ENCODE measurements around the gene OSGEPL1.
"Not testable (repeated sequence)": the region's sequence is repeated elsewhere in the genome, so short reads cannot be mapped to it uniquely, and the experiment has no call there.

OSGEPL1 gene

GRCh38 chr2:189723192-189723591 is 39.4 kb downstream of the OSGEPL1 start:
- H3K4me3 ChIP-seq (ENCODE audit: low read depth, low read length), result no peak overlapping the region
- DNase-seq (ENCODE audit: low read depth), result no peak
- no peak for TF ChIP-seq POLR2A (IDR thresholded peaks at IDR 0.05; ENCODE audit: extremely low read depth, insufficient read length)
- no peak for TF ChIP-seq CTCF (IDR thresholded peaks at IDR 0.05; ENCODE audit: low read depth, low read length)
- no peak for TF ChIP-seq MAX (IDR thresholded peaks at IDR 0.05; ENCODE audit: low read depth, low read length)
- no peak for TF ChIP-seq MYC (IDR thresholded peaks at IDR 0.05; ENCODE audit: low read depth, low read length)

GRCh38 chr2:189719571-189719970 is 43.0 kb downstream of the OSGEPL1 start:
- TF ChIP-seq POLR2A (IDR thresholded peaks at IDR 0.05; ENCODE audit: extremely low read depth, insufficient read length) (no peak), CTCF (IDR thresholded peaks at IDR 0.05; ENCODE audit: low read depth, low read length) (no peak), MYC (IDR thresholded peaks at IDR 0.05; ENCODE audit: low read depth, low read length) (no peak), MAX (IDR thresholded peaks at IDR 0.05; ENCODE audit: low read depth, low read length) (no peak; the same call in 1 of the 2 replicates)
- no peak overlapping the region for H3K4me3 ChIP-seq (ENCODE audit: low read depth, low read length)
- DNase-seq (ENCODE audit: low read depth), result peak; percentile 83

- not testable (repeated sequence) for H3K4me3 ChIP-seq (ENCODE audit: low read depth, low read length)
Observed at GRCh38 chr2:189717593-189717992, 45.0 kb downstream of the OSGEPL1 start.

GRCh38 chr2:189709501-189710221 is 52.9 kb downstream of the OSGEPL1 start:
- TF ChIP-seq CTCF (IDR thresholded peaks at IDR 0.05; ENCODE audit: low read depth, low read length) (no peak), MYC (IDR thresholded peaks at IDR 0.05; ENCODE audit: low read depth, low read length) (no peak), MAX (IDR thresholded peaks at IDR 0.05; ENCODE audit: low read depth, low read length) (no peak), POLR2A (IDR thresholded peaks at IDR 0.05; ENCODE audit: extremely low read depth, insufficient read length) (no peak)
- no peak overlapping the region for H3K4me3 ChIP-seq (ENCODE audit: low read depth, low read length)
- DNase-seq (ENCODE audit: low read depth), result no peak

More at GRCh38 chr2:189717593-189717992, 45.0 kb downstream of the OSGEPL1 start:
- not testable (repeated sequence) for DNase-seq (ENCODE audit: low read depth)

GRCh38 chr2:189702071-189702470 is 60.5 kb downstream of the OSGEPL1 start:
- peak; percentile 27 for DNase-seq (ENCODE audit: low read depth)
- TF ChIP-seq CTCF (IDR thresholded peaks at IDR 0.05; ENCODE audit: low read depth, low read length) (peak; percentile 16), POLR2A (IDR thresholded peaks at IDR 0.05; ENCODE audit: extremely low read depth, insufficient read length) (no peak), MAX (IDR thresholded peaks at IDR 0.05; ENCODE audit: low read depth, low read length) (no peak), MYC (IDR thresholded peaks at IDR 0.05; ENCODE audit: low read depth, low read length) (no peak)
- no peak overlapping the region for H3K4me3 ChIP-seq (ENCODE audit: low read depth, low read length)

GRCh38 chr2:189700681-189701080 is 61.9 kb downstream of the OSGEPL1 start:
- no peak for DNase-seq (ENCODE audit: low read depth)
- TF ChIP-seq CTCF (IDR thresholded peaks at IDR 0.05; ENCODE audit: low read depth, low read length), result no peak
- no peak for TF ChIP-seq MAX (IDR thresholded peaks at IDR 0.05; ENCODE audit: low read depth, low read length)
- H3K4me3 ChIP-seq (ENCODE audit: low read depth, low read length), result no peak overlapping the region

All from NB4 (cell line).